CD4-positive, alpha-beta T cell (primary cell): ENCODE data around the gene ITGB6. TPM values are rescaled to one million over a fixed set of nuclear protein-coding genes. Genes with fewer than 3 reads are reported as not detected.

Experiments
- ATAC-seq: fragments of 200-7000 bp; cut with Tn5 transposase; one replicate; pipeline ENCODE4 v1.10.0; 2022; ENCODE audit warnings: mild to moderate bottlenecking; ENCODE audit not compliant: poor library complexity
- CTCF ChIA-PET: fragments of 350-600 bp; sonication (Branson Sonifier 250); formaldehyde crosslinking; loops from one replicate; lab custom pipeline; 2021; ENCODE audit warnings: antibody characterized with exemption, inconsistent platforms; lab: Charles Lee
- POLR2A ChIA-PET: fragments of 350-600 bp; sonication (Branson Sonifier 250); formaldehyde crosslinking; loops from one replicate; lab custom pipeline; 2021; ENCODE audit warnings: antibody characterized with exemption, inconsistent platforms; lab: Charles Lee
- DNase-seq, 14 experiments: peaks; one replicate each; pipeline ENCODE4 v3.0.0-alpha.2; 2013 to 2020; ENCODE audit warnings: mixed read lengths in 2 of 14
- H3K27ac ChIP-seq, 2 donors: one replicate each; pipeline versions ENCODE4 v1.5.1 to v1.7.0; 2013; ENCODE audit warnings: low read length in 2 of 2, low read depth in 1 of 2, mild to moderate bottlenecking in 1 of 2
- H3K27me3 ChIP-seq, 2 experiments: 1 replicate in 1 of 2; 2 replicates in 1 of 2; pipeline versions ENCODE4 v1.6.1 to v1.7.0; 2013; ENCODE audit warnings: low read length in 2 of 2, control low read depth in 1 of 2, mild to moderate bottlenecking in 1 of 2, moderate library complexity in 1 of 2; ENCODE audit not compliant: insufficient read depth in 2 of 2, control insufficient read depth in 1 of 2
- H3K36me3 ChIP-seq: one replicate; pipeline ENCODE4 v1.6.1; 2013; ENCODE audit warnings: low read length, control low read depth; ENCODE audit not compliant: insufficient read depth
- H3K4me1 ChIP-seq: one replicate; pipeline ENCODE4 v1.6.1; 2013; ENCODE audit warnings: low read length, control low read depth; ENCODE audit not compliant: insufficient read depth
- H3K4me3 ChIP-seq: one replicate; pipeline ENCODE4 v1.5.1; 2013; ENCODE audit warnings: mild to moderate bottlenecking, low read length, moderate library complexity
- H3K9me3 ChIP-seq, 2 experiments: 1 replicate in 1 of 2; 2 replicates in 1 of 2; pipeline versions ENCODE4 v1.6.1 to v1.7.0; 2013; ENCODE audit warnings: low read length in 2 of 2, mild to moderate bottlenecking in 2 of 2, control low read depth in 1 of 2, moderate library complexity in 1 of 2; ENCODE audit not compliant: control insufficient read depth in 1 of 2, insufficient read depth in 1 of 2
- H3K27ac Mint-ChIP-seq: one replicate; pipeline ENCODE4 v1.8.0; 2020; ENCODE audit warnings: mixed read lengths
- H3K27me3 Mint-ChIP-seq: one replicate; pipeline ENCODE4 v1.8.0; 2021; ENCODE audit warnings: mixed read lengths
- H3K36me3 Mint-ChIP-seq: one replicate; pipeline ENCODE4 v1.8.0; 2021; ENCODE audit warnings: low read depth, mixed read lengths
- H3K4me1 Mint-ChIP-seq: one replicate; pipeline ENCODE4 v1.8.0; 2021; ENCODE audit warnings: low read depth, mixed read lengths
- H3K4me3 Mint-ChIP-seq: one replicate; pipeline ENCODE4 v1.8.0; 2020; ENCODE audit warnings: mild to moderate bottlenecking, mixed read lengths
- H3K9me3 Mint-ChIP-seq: one replicate; pipeline ENCODE4 v1.8.0; 2020; ENCODE audit warnings: mixed read lengths
- intact Hi-C, 2 experiments: fragments of 100-400 bp; cut with DNase I in 1 of 2; cut with micrococcal nuclease in 1 of 2; formaldehyde crosslinking; loops; one replicate each; pipeline versions ENCODE4 v1.15.1 to v1.9.0; 2023 to 2025; cut with DNase I, micrococcal nuclease
- total RNA-seq, 174 experiments: library from RNA in 2 of 174; stranded (reverse) in 2 of 174; gene quantifications; one replicate each; pipeline ENCODE4 v1.2.3 and lab custom pipeline; 2021 to 2026
- TF ChIP-seq, protein P1 (sequence below): fragments of 200-600 bp; IDR thresholded peaks from one replicate; pipeline ENCODE4 v1.8.0; 2022; ENCODE audit warnings: antibody characterized with exemption, mild to moderate bottlenecking

ITGB6 gene
- total RNA-seq, 2 experiments from 2014 or later = not detected

DNA sequence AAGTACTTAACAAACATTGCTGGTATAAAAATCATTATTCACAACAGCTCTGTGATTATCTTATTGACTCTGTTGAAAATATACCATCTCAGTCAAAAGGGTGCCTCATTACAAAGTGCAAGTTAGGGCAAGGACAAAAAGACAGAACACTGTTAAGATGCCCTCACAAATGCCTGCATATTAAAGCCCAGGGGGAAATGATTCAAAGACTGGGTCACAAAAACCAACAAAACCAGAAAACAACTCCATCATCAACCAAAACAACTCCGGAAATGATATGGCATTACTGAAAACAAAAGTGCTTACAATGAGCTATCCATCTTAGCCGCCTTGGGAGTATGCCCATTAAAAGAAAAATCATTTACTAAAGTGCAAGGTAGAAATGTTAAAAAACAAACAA, 147.5 kb downstream of the ITGB6 start:
- H3K27me3 Mint-ChIP-seq = peaks cover 9% of the 10 kb centered on the region
- ChIA-PET CTCF (no interaction called here), POLR2A (no interaction called here)
- no peak overlapping the region for H3K27ac ChIP-seq
- TF ChIP-seq, protein P1, sequence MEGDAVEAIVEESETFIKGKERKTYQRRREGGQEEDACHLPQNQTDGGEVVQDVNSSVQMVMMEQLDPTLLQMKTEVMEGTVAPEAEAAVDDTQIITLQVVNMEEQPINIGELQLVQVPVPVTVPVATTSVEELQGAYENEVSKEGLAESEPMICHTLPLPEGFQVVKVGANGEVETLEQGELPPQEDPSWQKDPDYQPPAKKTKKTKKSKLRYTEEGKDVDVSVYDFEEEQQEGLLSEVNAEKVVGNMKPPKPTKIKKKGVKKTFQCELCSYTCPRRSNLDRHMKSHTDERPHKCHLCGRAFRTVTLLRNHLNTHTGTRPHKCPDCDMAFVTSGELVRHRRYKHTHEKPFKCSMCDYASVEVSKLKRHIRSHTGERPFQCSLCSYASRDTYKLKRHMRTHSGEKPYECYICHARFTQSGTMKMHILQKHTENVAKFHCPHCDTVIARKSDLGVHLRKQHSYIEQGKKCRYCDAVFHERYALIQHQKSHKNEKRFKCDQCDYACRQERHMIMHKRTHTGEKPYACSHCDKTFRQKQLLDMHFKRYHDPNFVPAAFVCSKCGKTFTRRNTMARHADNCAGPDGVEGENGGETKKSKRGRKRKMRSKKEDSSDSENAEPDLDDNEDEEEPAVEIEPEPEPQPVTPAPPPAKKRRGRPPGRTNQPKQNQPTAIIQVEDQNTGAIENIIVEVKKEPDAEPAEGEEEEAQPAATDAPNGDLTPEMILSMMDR = no peak
- H3K36me3 Mint-ChIP-seq = no peaks in the 10 kb centered on the region
- H3K27ac Mint-ChIP-seq = no peak overlapping the region
- no peaks in the 10 kb centered on the region for H3K4me1 ChIP-seq
- H3K4me3 ChIP-seq = no peak overlapping the region
- no peak overlapping the region for H3K4me3 Mint-ChIP-seq
- H3K9me3 ChIP-seq = peaks cover 0 to 3% of the 10 kb centered on the region in 2 experiments
- no peak for DNase-seq
- no peaks in the 10 kb centered on the region for H3K36me3 ChIP-seq
- H3K4me1 Mint-ChIP-seq = no peaks in the 10 kb centered on the region
- intact Hi-C loops = no loop called here
- ATAC-seq = no peak
- no peaks in the 10 kb centered on the region for H3K9me3 Mint-ChIP-seq
- H3K27me3 ChIP-seq = peaks cover 0 to 3% of the 10 kb centered on the region in 2 experiments

DNA sequence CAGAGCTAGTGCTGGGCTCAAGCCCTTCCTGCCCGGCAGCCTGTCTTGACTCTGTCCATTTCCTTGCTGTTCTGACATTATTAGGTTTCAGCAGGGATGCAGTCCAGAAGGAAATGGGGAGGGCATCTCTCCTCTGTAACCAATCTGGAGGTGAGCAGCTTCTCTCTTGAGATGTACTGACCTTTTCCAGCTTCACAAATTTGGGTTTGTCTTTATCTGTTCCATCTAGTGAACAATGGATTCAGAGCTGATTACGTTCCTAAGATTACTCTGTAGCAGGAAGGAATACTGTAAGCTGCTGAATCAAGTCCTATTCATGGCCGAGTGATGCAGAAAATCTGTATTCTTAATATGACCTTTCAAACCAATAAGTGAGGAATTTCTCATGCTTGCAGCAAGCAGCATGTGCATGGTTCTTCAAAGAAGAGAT, 148.7 kb downstream of the ITGB6 start:
- Histone ChIP-seq H3K9me3 (peaks cover 0 to 3% of the 10 kb centered on the region in 2 experiments), H3K36me3 (no peaks in the 10 kb centered on the region), H3K27me3 (peaks cover 0 to 3% of the 10 kb centered on the region in 2 experiments), H3K4me3 (no peak overlapping the region), H3K4me1 (no peaks in the 10 kb centered on the region), H3K27ac (no peak overlapping the region)
- Mint-ChIP-seq H3K27me3 (peaks cover 5% of the 10 kb centered on the region), H3K36me3 (no peaks in the 10 kb centered on the region), H3K9me3 (no peaks in the 10 kb centered on the region), H3K27ac (no peak overlapping the region), H3K4me1 (no peaks in the 10 kb centered on the region), H3K4me3 (no peak overlapping the region)
- ChIA-PET CTCF (no interaction called here), POLR2A (no interaction called here)
- intact Hi-C loops = no loop called here
- ATAC-seq = no peak
- no peak for DNase-seq
- TF ChIP-seq, protein P1 = no peak

DNA sequence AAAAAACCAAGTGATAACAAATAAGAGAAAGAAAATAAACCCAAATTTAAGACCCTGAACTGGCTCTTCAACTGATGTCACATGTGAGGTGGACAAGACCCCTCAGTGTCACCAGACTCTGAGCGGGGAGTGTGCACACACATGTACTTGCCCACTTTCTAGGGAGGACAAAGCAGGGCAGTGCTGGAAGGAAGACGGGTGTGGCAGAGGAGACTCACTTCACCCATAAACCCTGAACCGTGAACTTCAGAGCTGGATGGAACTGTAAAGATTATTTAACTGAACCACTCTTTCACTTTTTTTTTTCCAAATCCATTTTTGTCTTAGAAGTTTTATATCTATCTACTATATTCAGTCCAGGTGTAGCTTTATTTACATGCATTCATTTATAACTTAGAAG, 149.9 kb downstream of the ITGB6 start:
- ChIA-PET POLR2A (no interaction called here), CTCF (no interaction called here)
- H3K36me3 Mint-ChIP-seq = no peaks in the 10 kb centered on the region
- intact Hi-C loops = no loop called here
- TF ChIP-seq, protein P1 = no peak
- Histone ChIP-seq H3K4me3 (no peak overlapping the region), H3K9me3 (no peaks in the 10 kb centered on the region), H3K27ac (no peak overlapping the region), H3K36me3 (no peaks in the 10 kb centered on the region), H3K27me3 (no peaks in the 10 kb centered on the region), H3K4me1 (no peaks in the 10 kb centered on the region)
- no peak overlapping the region for H3K4me3 Mint-ChIP-seq
- no peak overlapping the region for H3K27ac Mint-ChIP-seq
- ATAC-seq = no peak
- H3K27me3 Mint-ChIP-seq = peaks cover 5% of the 10 kb centered on the region
- no peak for DNase-seq
- no peaks in the 10 kb centered on the region for H3K4me1 Mint-ChIP-seq
- no peaks in the 10 kb centered on the region for H3K9me3 Mint-ChIP-seq

Other genes starting within 250 kb of the ITGB6 start
- gene PLA2R1, start 137.7 kb downstream of the ITGB6 start, total RNA-seq = not detected